SK-N-SH treated with all-trans-retinoic acid at 6 μM for 48 hours (cell line): Measurements from ENCODE around the gene PRUNE2.

Experiments
- ARNTL ChIP-seq: fragments of 450-650 bp; formaldehyde crosslinking; IDR thresholded peaks from 2 replicates; pipeline ENCODE4 v1.5.0; 2020; ENCODE audit warnings: low read depth, mild to moderate bottlenecking, moderate library complexity, borderline replicate concordance
- GLIS3 ChIP-seq: fragments of 250-450 bp; sonication (Bioruptor Pico); IDR thresholded peaks from 2 replicates; pipeline ENCODE4 v1.5.0; 2020; ENCODE audit warnings: mild to moderate bottlenecking, moderate library complexity
- OSR1 ChIP-seq: fragments of 250-450 bp; sonication (Bioruptor Pico); IDR thresholded peaks from 2 replicates; pipeline ENCODE4 v1.8.0; 2022; ENCODE audit warnings: moderate library complexity, mild to moderate bottlenecking, inconsistent platforms
- PPARA ChIP-seq: fragments of 250-450 bp; sonication (Bioruptor Pico); IDR thresholded peaks from 2 replicates; pipeline ENCODE4 v1.5.0; 2020; ENCODE audit warnings: mild to moderate bottlenecking, borderline replicate concordance
- RARB ChIP-seq: fragments of 250-450 bp; sonication (Bioruptor Pico); IDR thresholded peaks from 2 replicates; pipeline ENCODE4 v1.8.0; 2021; ENCODE audit warnings: mild to moderate bottlenecking, moderate library complexity
- TCF4 ChIP-seq: fragments of 250-450 bp; sonication (Bioruptor Pico); IDR thresholded peaks from 2 replicates; pipeline ENCODE4 v1.8.0; 2021; ENCODE audit warnings: mild to moderate bottlenecking, moderate library complexity, borderline replicate concordance
- ZFP3 ChIP-seq: fragments of 250-450 bp; sonication (Bioruptor Pico); IDR thresholded peaks from 2 replicates; pipeline ENCODE4 v1.5.0; 2020; ENCODE audit warnings: mild to moderate bottlenecking, moderate library complexity
- TF ChIP-seq, protein P1 (sequence below): fragments of 250-450 bp; sonication (Bioruptor Pico); IDR thresholded peaks from 2 replicates; pipeline ENCODE4 v1.8.0; 2021; ENCODE audit warnings: low read depth, mild to moderate bottlenecking, moderate library complexity, borderline replicate concordance
- TF ChIP-seq, protein P2 (sequence below): fragments of 250-450 bp; sonication (Bioruptor Pico); IDR thresholded peaks from 2 replicates; pipeline ENCODE4 v1.5.1; 2021; ENCODE audit warnings: mild to moderate bottlenecking, moderate library complexity

DNA sequence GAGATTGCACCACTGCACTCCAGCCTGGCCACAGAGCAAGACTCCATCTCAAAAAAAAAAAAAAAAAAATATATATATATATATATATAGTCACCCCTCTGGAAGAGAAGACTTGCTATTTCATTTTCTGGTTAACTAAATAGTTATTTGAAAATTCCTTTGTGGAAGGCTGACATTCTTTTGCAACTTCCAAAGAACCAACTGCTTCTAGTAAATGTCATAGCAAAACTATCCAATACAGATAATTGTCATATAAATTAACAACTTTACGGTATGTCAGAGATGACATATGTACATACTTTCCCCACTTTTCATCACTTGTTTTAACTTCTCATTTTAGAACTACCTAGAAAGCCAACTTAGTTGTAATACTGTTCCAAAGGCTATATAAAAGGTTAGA is 50.9 kb downstream of the PRUNE2 start:
- no peak for TF ChIP-seq GLIS3 (CRISPR knock-in tag)
- TF ChIP-seq ARNTL: no peak
- no peak for TF ChIP-seq OSR1 (CRISPR knock-in tag)
- TF ChIP-seq RARB (CRISPR knock-in tag): no peak
- TF ChIP-seq TCF4 (CRISPR knock-in tag): no peak
- TF ChIP-seq, protein P1, sequence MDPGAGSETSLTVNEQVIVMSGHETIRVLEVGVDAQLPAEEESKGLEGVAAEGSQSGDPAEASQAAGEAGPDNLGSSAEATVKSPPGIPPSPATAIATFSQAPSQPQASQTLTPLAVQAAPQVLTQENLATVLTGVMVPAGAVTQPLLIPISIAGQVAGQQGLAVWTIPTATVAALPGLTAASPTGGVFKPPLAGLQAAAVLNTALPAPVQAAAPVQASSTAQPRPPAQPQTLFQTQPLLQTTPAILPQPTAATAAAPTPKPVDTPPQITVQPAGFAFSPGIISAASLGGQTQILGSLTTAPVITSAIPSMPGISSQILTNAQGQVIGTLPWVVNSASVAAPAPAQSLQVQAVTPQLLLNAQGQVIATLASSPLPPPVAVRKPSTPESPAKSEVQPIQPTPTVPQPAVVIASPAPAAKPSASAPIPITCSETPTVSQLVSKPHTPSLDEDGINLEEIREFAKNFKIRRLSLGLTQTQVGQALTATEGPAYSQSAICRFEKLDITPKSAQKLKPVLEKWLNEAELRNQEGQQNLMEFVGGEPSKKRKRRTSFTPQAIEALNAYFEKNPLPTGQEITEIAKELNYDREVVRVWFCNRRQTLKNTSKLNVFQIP (CRISPR knock-in tag): no peak
- no peak for TF ChIP-seq ZFP3 (CRISPR knock-in tag)
- TF ChIP-seq, protein P2, sequence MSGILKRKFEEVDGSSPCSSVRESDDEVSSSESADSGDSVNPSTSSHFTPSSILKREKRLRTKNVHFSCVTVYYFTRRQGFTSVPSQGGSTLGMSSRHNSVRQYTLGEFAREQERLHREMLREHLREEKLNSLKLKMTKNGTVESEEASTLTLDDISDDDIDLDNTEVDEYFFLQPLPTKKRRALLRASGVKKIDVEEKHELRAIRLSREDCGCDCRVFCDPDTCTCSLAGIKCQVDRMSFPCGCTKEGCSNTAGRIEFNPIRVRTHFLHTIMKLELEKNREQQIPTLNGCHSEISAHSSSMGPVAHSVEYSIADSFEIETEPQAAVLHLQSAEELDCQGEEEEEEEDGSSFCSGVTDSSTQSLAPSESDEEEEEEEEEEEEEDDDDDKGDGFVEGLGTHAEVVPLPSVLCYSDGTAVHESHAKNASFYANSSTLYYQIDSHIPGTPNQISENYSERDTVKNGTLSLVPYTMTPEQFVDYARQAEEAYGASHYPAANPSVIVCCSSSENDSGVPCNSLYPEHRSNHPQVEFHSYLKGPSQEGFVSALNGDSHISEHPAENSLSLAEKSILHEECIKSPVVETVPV (CRISPR knock-in tag): no peak
- no peak for TF ChIP-seq PPARA (CRISPR knock-in tag)
